Stomach (tissue), 4 donors: ENCODE results near the gene ASTN2.

Source experiments
- POLR2A ChIP-seq, 4 donors: fragments of 450-650 bp; IDR thresholded peaks; one replicate each; pipeline ENCODE4 v1.6.1; 2016; ENCODE audit warnings: antibody characterized with exemption in 4 of 4, control low read depth in 2 of 4, mild to moderate bottlenecking in 1 of 4, moderate library complexity in 1 of 4
- POLR2AphosphoS5 ChIP-seq, 3 donors: sonication (generic); formaldehyde crosslinking; IDR thresholded peaks; one replicate each; pipeline ENCODE4 v1.6.1; 2016; ENCODE audit warnings: antibody characterized with exemption in 3 of 3
- TF ChIP-seq, protein P1 (sequence below), 7 experiments: fragments of 450-650 bp in 4 of 7; fragments of 200-600 bp in 3 of 7; sonication (generic) in 3 of 7; IDR thresholded peaks; one replicate each; pipeline ENCODE4 v1.5.1; 2016 to 2019; ENCODE audit warnings: antibody characterized with exemption in 7 of 7, control low read depth in 2 of 7, mild to moderate bottlenecking in 1 of 7

DNA sequence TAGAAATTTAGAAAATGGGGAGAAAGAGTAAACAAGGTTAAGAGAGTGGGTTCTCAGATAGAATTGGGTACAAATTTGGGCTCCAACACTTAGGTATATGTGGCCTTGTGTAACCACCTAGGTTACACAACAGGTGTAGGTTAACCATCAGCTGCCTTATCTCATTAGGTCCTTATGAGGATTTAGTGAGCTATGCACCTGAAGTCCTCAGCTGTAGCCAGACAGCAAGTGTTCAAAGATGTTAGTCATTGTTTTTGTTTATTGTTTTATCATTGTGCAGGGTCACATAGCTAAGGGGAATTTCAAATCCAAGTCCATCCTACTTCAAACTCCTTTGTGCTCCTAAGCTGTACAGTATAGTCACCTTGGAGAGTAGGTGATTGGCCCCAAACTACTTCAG is 728.7 kb downstream of the ASTN2 start:
- TF ChIP-seq, protein P1, sequence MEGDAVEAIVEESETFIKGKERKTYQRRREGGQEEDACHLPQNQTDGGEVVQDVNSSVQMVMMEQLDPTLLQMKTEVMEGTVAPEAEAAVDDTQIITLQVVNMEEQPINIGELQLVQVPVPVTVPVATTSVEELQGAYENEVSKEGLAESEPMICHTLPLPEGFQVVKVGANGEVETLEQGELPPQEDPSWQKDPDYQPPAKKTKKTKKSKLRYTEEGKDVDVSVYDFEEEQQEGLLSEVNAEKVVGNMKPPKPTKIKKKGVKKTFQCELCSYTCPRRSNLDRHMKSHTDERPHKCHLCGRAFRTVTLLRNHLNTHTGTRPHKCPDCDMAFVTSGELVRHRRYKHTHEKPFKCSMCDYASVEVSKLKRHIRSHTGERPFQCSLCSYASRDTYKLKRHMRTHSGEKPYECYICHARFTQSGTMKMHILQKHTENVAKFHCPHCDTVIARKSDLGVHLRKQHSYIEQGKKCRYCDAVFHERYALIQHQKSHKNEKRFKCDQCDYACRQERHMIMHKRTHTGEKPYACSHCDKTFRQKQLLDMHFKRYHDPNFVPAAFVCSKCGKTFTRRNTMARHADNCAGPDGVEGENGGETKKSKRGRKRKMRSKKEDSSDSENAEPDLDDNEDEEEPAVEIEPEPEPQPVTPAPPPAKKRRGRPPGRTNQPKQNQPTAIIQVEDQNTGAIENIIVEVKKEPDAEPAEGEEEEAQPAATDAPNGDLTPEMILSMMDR (IDR thresholded peaks at IDR 0.05), result no peak
- TF ChIP-seq POLR2A (IDR thresholded peaks at IDR 0.05) (no peak), POLR2AphosphoS5 (IDR thresholded peaks at IDR 0.05) (no peak)
